Kidney capillary endothelial cell (primary cell): ENCODE measurements around the gene AATK.
"Not testable (repeated sequence)": the region's sequence is repeated elsewhere in the genome, so short reads cannot be mapped to it uniquely, and the experiment has no call there.

Experiments
- DNase-seq: peaks from one replicate; pipeline ENCODE4 v3.0.0-alpha.2; 2018; ENCODE audit warnings: low spot score

AATK gene

GRCh38 chr17:81091774-81092517 is 74.1 kb downstream of the AATK start:
- no peak for DNase-seq

GRCh38 chr17:81091154-81091553 is 74.9 kb downstream of the AATK start:
- no peak for DNase-seq

- DNase-seq, result no peak
These were observed 75.5 kb downstream of the AATK start for GRCh38 chr17:81090361-81091136.

- no peak for DNase-seq
These were observed 79.1 kb downstream of the AATK start for GRCh38 chr17:81086789-81087551.

GRCh38 chr17:81085420-81085911 is 80.6 kb downstream of the AATK start:
- no peak for DNase-seq

GRCh38 chr17:81084680-81085419 is 81.2 kb downstream of the AATK start:
- DNase-seq, result no peak

GRCh38 chr17:81083125-81083765 is 82.8 kb downstream of the AATK start:
- no peak for DNase-seq

- DNase-seq, result no peak
These were observed 83.6 kb downstream of the AATK start for GRCh38 chr17:81082177-81083073.

GRCh38 chr17:81081222-81082176 is 84.5 kb downstream of the AATK start:
- DNase-seq, result no peak

- DNase-seq, result no peak
These were observed 86.0 kb downstream of the AATK start for GRCh38 chr17:81080019-81080418.

GRCh38 chr17:81078026-81078913 is 87.8 kb downstream of the AATK start:
- DNase-seq, result not testable (repeated sequence)

GRCh38 chr17:81076141-81076679 is 89.8 kb downstream of the AATK start:
- no peak for DNase-seq

GRCh38 chr17:81075307-81075706 is 90.7 kb downstream of the AATK start:
- no peak for DNase-seq

GRCh38 chr17:81074875-81075274 is 91.1 kb downstream of the AATK start:
- DNase-seq, result no peak

- DNase-seq, result no peak
These were observed 91.8 kb downstream of the AATK start for GRCh38 chr17:81073967-81074839.
